Heart right ventricle (tissue), 16 donors: ENCODE measurements around the gene SPRY1. TPM values are rescaled to one million over a fixed set of nuclear protein-coding genes. Genes with fewer than 3 reads are reported as not detected.

Experiments
- ATAC-seq, 8 donors: fragments of 200-7000 bp; cut with Tn5 transposase; one replicate each; pipeline ENCODE4 v1.9.1; 2020; ENCODE audit warnings: mild to moderate bottlenecking in 8 of 8, moderate library complexity in 8 of 8, moderate number of reproducible peaks in 1 of 8
- DNase-seq, 2 donors: peaks; one replicate each; pipeline ENCODE4 v3.0.0-alpha.2; 2020
- H3K27ac ChIP-seq, 10 donors: fragments of 200-600 bp; sonication (generic) in 2 of 10; one replicate each; pipeline versions ENCODE4 v1.5.0 to v1.8.0; 2020 to 2022; ENCODE audit warnings: mild to moderate bottlenecking in 3 of 10
- H3K27me3 ChIP-seq, 7 donors: fragments of 200-600 bp; one replicate each; pipeline ENCODE4 v1.8.0; 2021 to 2022; ENCODE audit warnings: mild to moderate bottlenecking in 2 of 7
- H3K36me3 ChIP-seq, 9 donors: fragments of 200-600 bp; sonication (generic) in 1 of 9; one replicate each; pipeline versions ENCODE4 v1.5.0 to v1.8.0; 2020 to 2022; ENCODE audit warnings: mild to moderate bottlenecking in 2 of 9
- H3K4me1 ChIP-seq, 9 donors: fragments of 200-600 bp; sonication (generic) in 1 of 9; one replicate each; pipeline versions ENCODE4 v1.5.0 to v1.8.0; 2020 to 2022; ENCODE audit warnings: mild to moderate bottlenecking in 4 of 9
- H3K4me3 ChIP-seq, 10 donors: fragments of 200-600 bp; sonication (generic) in 2 of 10; one replicate each; pipeline versions ENCODE4 v1.5.0 to v1.8.0; 2020 to 2022; ENCODE audit warnings: mild to moderate bottlenecking in 7 of 10, moderate library complexity in 2 of 10
- H3K9me3 ChIP-seq, 11 donors: fragments of 200-600 bp in 10 of 11; sonication (generic) in 2 of 11; one replicate each; pipeline versions ENCODE4 v1.5.0 to v1.8.0; 2013 to 2022; ENCODE audit warnings: mild to moderate bottlenecking in 2 of 11, control low read depth in 1 of 11, moderate library complexity in 1 of 11
- WGBS, 2 donors: extraction: QIAGEN DNeasy Blood & Tissue Kit; methylation state at CpG; one replicate each; pipeline ENCODE4 v1.1.7; 2013; ENCODE audit warnings: inconsistent platforms in 1 of 2; 5-methylcytosine and 5-hydroxymethylcytosine counted together
- intact Hi-C, 10 donors: fragments of 100-400 bp; cut with DNase I; formaldehyde crosslinking; loops; one replicate each; pipeline versions ENCODE4 v1.11.1 to v1.14.2; 2022
- polyA plus RNA-seq, 2 donors: library from polyadenylated mRNA; stranded (reverse); fragments of 200-250 nt; gene quantifications; one replicate each; pipeline ENCODE4 v1.2.3, GENCODE V29; 2013
- total RNA-seq, 10 donors: library from RNA; stranded (reverse); fragmentation: NEBNext Ultra II Directional in 3 of 10; extraction: Animal tissue kit (Norgen Biotek cat#: 25700) in 3 of 10; gene quantifications; one replicate each; pipeline versions ENCODE4 v1.2.1 to v1.2.4, GENCODE V29; 2021 to 2023
- TF ChIP-seq, protein P1 (sequence below), 9 donors: fragments of 200-600 bp; sonication (generic) in 2 of 9; IDR thresholded peaks; one replicate each; pipeline versions ENCODE4 v1.5.0 to v1.8.0; 2021 to 2022; ENCODE audit warnings: antibody characterized with exemption in 9 of 9, mild to moderate bottlenecking in 5 of 9, moderate library complexity in 1 of 9
- donor health status: Arrhythmogenic right ventricular cardiomyopathy.
- donor health status: ischemic (EF 13 %, LVEDD 7.1; RV severe dilation, severe dysfunction).
- donor health status: healthy with polysubstance abuse.
- donor health status: DM: no; HTN: yes; CAD: no.
- donor health status: DM: no; HTN: no; CAD: no.
- donor health status: ischemic (EF 25% LVEDD 6.9; RV normal size, moderate dysfunction).
- donor health status: ischemic (EF 25% LVEDD 5.7; RV mildly dilated, moderate dysfunction).
- donor health status: healthy.
- donor health status: DM: yes; HTN: yes; CAD: no.
- donor health status: Ischemic cardiomyopathy.
- donor health status: ischemic (EF 35%, LVEDD 5.7; RV mildly dilated, moderate dysfunction).
- donor health status: nonischemic (EF 11% LVEDD 7.7; RV severe dilation, severe dysfunction).
- donor health status: DM: yes; HTN: yes; CAD: no.
- donor health status: PGD.
- donor health status: ischemic (EF 29% LVEDD 5.4; RV normal size, mild dysfunction).
- donor health status: nonischemic (EF 23%, LVEDD 6.1; RV moderate dilation, normal function).

The SPRY1 gene
- total and polyA plus RNA-seq, 12 donors: 21.6 to 61.7 (median 37.4) TPM

DNA sequence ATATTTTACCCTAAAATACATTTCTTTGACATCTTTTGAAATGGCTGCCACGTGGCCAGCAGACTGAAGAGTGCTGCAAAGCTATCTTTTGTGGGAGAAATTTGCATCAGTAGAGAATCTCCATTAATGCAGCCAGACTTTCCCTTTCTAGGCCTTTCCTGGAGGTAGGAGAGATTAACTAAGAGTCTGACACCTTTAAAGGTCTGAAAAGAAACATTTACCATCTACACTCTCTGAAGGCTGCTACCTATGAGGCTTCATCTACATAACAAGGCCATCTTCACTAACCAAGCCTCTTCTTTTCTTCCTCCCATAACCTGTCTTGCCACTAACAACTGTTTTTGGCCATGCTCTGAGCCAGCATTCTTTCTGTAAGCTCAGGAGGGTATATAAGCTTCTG, 17.8 kb upstream of the SPRY1 start:
- DNase-seq (no peak), ATAC-seq (no peak)
- WGBS, 2 donors: 73 to 80% methylated on average over 1 of the region's 1 CpG
- Histone ChIP-seq H3K4me1 (no peaks in the 10 kb centered on the region), H3K36me3 (no peaks in the 10 kb centered on the region), H3K9me3 (peaks cover 0 to 8% (median 0%) of the 10 kb centered on the region in 11 donors), H3K27me3 (no peaks in the 10 kb centered on the region), H3K4me3 (no peak overlapping the region), H3K27ac (no peak overlapping the region)
- intact Hi-C loops: no loop called here
- TF ChIP-seq, protein P1, sequence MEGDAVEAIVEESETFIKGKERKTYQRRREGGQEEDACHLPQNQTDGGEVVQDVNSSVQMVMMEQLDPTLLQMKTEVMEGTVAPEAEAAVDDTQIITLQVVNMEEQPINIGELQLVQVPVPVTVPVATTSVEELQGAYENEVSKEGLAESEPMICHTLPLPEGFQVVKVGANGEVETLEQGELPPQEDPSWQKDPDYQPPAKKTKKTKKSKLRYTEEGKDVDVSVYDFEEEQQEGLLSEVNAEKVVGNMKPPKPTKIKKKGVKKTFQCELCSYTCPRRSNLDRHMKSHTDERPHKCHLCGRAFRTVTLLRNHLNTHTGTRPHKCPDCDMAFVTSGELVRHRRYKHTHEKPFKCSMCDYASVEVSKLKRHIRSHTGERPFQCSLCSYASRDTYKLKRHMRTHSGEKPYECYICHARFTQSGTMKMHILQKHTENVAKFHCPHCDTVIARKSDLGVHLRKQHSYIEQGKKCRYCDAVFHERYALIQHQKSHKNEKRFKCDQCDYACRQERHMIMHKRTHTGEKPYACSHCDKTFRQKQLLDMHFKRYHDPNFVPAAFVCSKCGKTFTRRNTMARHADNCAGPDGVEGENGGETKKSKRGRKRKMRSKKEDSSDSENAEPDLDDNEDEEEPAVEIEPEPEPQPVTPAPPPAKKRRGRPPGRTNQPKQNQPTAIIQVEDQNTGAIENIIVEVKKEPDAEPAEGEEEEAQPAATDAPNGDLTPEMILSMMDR (IDR thresholded peaks at IDR 0.05): no peak

DNA sequence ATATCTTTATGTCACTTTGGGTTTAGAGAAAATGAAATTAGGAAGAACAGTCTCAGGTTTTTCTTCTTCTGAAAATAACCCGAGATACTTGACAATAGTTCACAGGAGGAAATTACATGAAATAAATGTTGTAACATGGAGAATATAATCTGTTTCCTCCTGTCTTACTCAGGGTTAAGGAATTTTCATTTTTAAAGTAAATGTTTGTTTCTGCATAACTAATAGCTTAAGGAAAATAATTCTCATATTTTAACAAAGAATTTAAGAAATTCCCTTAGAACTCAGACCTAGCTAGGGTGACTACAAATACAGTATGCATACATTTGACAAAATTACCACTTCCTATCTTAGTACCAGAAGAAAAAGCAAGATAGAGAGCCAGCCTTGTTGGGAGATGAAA, 17.2 kb upstream of the SPRY1 start:
- H3K4me1 ChIP-seq: no peaks in the 10 kb centered on the region
- no peak overlapping the region for H3K4me3 ChIP-seq
- ATAC-seq: no peak
- no peaks in the 10 kb centered on the region for H3K36me3 ChIP-seq
- H3K27me3 ChIP-seq: no peaks in the 10 kb centered on the region
- peaks cover 0 to 2% (median 0%) of the 10 kb centered on the region in 11 donors for H3K9me3 ChIP-seq
- 61 to 83% methylated on average over 1 of the region's 1 CpG for WGBS, 2 donors
- TF ChIP-seq, protein P1 (IDR thresholded peaks at IDR 0.05): no peak
- no peak for DNase-seq
- no peak overlapping the region for H3K27ac ChIP-seq
- intact Hi-C loops: no loop called here

DNA sequence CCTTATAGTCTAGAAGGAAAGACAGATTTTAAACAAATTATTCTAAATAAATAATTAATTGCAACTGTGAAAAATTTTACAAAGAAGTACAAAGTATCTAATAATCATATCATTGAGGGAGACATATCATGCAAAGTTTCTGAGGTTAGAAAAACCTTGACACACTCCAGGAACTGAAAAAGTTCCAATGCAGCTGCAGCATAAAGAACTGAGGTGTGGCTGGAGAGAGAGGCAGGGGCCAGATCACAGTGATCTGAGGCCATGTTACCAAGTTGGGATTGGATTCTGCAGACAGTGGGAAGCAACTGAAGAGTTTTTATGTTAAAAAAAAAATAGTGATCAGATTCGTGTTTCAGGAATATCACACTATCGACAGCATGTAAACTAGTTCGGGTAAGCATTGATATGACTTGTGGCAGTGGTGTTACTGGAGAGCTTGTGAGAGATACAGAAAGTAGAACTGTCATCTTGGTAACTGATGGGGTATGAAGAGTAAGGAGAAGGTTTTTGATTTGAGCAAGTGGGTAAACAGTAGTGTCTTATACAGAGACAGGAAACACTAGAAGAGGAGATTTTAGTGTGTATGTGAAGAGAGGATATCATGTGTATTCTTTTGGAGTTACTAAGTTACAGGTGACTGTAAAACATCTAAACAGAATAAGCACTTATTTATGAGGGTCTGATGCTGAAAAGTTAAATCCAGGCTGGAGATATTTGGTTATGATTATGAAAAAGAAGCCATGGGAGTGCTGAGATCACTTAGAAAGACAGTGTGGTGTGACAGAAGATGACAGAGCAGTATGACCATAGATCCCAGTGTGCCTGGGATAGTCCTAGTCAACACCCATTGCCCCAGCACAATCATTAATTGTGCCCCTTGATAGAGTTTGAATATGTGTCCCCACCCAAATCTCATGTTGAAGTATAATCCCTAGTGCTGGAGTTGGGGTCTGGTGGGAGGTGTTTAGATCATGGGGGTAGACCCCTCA, 15.6 kb upstream of the SPRY1 start:
- Histone ChIP-seq H3K36me3 (no peaks in the 10 kb centered on the region), H3K27ac (no peak overlapping the region), H3K4me3 (no peak overlapping the region), H3K9me3 (no peaks in the 10 kb centered on the region), H3K27me3 (no peaks in the 10 kb centered on the region), H3K4me1 (peaks cover 0 to 4% (median 2%) of the 10 kb centered on the region in 9 donors)
- TF ChIP-seq, protein P1 (IDR thresholded peaks at IDR 0.05): no peak
- DNase-seq (no peak), ATAC-seq (no peak)
- intact Hi-C loops: loop anchor here in 1 of 10 donors (10.0 kb wide), 1 partner anchor 734 kb away; no protein-coding TSS in a partner anchor
- WGBS, 2 donors: 94 to 96% methylated on average over 3 of the region's 3 CpGs

DNA sequence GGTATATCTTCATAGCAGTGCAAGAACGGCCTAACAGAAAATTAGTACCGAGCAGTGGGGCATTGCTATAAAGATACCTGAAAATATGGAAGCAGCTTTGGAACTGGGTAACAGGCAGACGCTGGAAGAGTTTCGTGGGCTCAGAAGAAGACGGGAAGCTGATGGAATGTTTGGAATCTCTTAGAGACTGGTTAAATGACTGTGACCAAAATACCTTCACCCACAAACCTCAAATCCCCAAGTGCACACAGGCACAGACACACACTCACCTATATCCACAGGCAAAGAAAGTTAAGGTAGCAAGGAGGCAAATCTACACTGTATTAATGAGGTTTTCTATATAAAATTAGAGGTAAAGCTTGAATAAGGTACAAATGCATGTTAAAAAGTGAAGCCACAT, 14.6 kb upstream of the SPRY1 start:
- no peak for DNase-seq
- Histone ChIP-seq H3K27me3 (no peaks in the 10 kb centered on the region), H3K9me3 (no peaks in the 10 kb centered on the region), H3K27ac (no peak overlapping the region), H3K4me3 (no peak overlapping the region), H3K36me3 (no peaks in the 10 kb centered on the region), H3K4me1 (peaks cover 0 to 13% (median 11%) of the 10 kb centered on the region in 9 donors)
- intact Hi-C loops: loop anchor here in 1 of 10 donors (10.0 kb wide), 1 partner anchor 733 kb away; no protein-coding TSS in a partner anchor
- TF ChIP-seq, protein P1 (IDR thresholded peaks at IDR 0.05): no peak
- no peak for ATAC-seq
- 84 to 86% methylated on average over 5 of the region's 5 CpGs for WGBS, 2 donors
